ENCODE results near the gene CD300E. TPM values are rescaled to one million over a fixed set of nuclear protein-coding genes. Genes with fewer than 3 reads are reported as not detected.

Gene CD300E
- polyA plus RNA-seq, 1 donor (not counting 4 experiments of a cell fraction or from before 2014, with no cell fraction given) = not detected

GRCh38 chr17:74563358-74563757 lies 60.2 kb downstream of the CD300E start:
- Histone ChIP-seq H2AFZ (ENCODE audit: control insufficient read depth, low read length) (no peak overlapping the region), H3K4me3 (ENCODE audit: control insufficient read depth in 2 of 3, extremely low read depth in 1 of 3, insufficient read depth in 2 of 3, low read depth in 1 of 3, low read length in 3 of 3) (no peak overlapping the region), H4K20me1 (ENCODE audit: control insufficient read depth, extremely low read depth, insufficient read depth, low read length) (no peaks in the 10 kb centered on the region), H3K4me2 (ENCODE audit: control insufficient read depth, extremely low read depth, insufficient read depth, low read depth, low read length) (no peak overlapping the region), H3K36me3 (ENCODE audit: control insufficient read depth in 2 of 2, extremely low read depth in 1 of 2, insufficient read depth in 2 of 2, low read length in 2 of 2) (no peaks in the 10 kb centered on the region), H3K9ac (ENCODE audit: control insufficient read depth, extremely low read depth, insufficient read depth, low read length) (no peak overlapping the region), H3K9me1 (ENCODE audit: control insufficient read depth, extremely low read depth, insufficient read depth, low read length) (no peaks in the 10 kb centered on the region), H3K27me3 (ENCODE audit: control insufficient read depth, extremely low read depth, insufficient read depth, low read length) (peaks cover 8% of the 10 kb centered on the region), H3K9me3 (ENCODE audit: control insufficient read depth, low read depth, low read length) (no peaks in the 10 kb centered on the region), H3K79me2 (ENCODE audit: control insufficient read depth, insufficient read depth, low read length) (no peaks in the 10 kb centered on the region), H3K4me1 (ENCODE audit: control insufficient read depth, extremely low read depth, insufficient read depth, low read length) (peaks cover 5% of the 10 kb centered on the region), H3K27ac (ENCODE audit: control insufficient read depth, insufficient read depth, low read length) (no peak overlapping the region)
- DNase-seq (ENCODE audit: low read depth, low spot score) (no peak), FAIRE-seq (no peak)
- TF ChIP-seq CTCF (optimal IDR thresholded peaks at IDR 0.05 in 1 of 3, IDR thresholded peaks at IDR 0.05 in 1 of 3, conservative IDR thresholded peaks at IDR 0.05 in 1 of 3; ENCODE audit: extremely low read depth in 1 of 3, insufficient read depth in 2 of 3, low read length in 3 of 3) (no peak), EZH2 (IDR thresholded peaks at IDR 0.05; ENCODE audit: low read length) (no peak)
- dilution Hi-C loops (cut with MboI; ENCODE audit: extremely low pct_ligation_motif_present, low sequenced_read_pairs) = no loop called here

GRCh38 chr17:74561586-74561985 lies 62.0 kb downstream of the CD300E start:
- Histone ChIP-seq H3K27me3 (ENCODE audit: control insufficient read depth, extremely low read depth, insufficient read depth, low read length) (peaks cover 8% of the 10 kb centered on the region), H3K4me1 (ENCODE audit: control insufficient read depth, extremely low read depth, insufficient read depth, low read length) (peaks cover 3% of the 10 kb centered on the region), H3K9ac (ENCODE audit: control insufficient read depth, extremely low read depth, insufficient read depth, low read length) (no peak overlapping the region), H3K36me3 (ENCODE audit: control insufficient read depth in 2 of 2, extremely low read depth in 1 of 2, insufficient read depth in 2 of 2, low read length in 2 of 2) (no peaks in the 10 kb centered on the region), H3K79me2 (ENCODE audit: control insufficient read depth, insufficient read depth, low read length) (no peaks in the 10 kb centered on the region), H2AFZ (ENCODE audit: control insufficient read depth, low read length) (no peak overlapping the region), H3K4me3 (ENCODE audit: control insufficient read depth in 2 of 3, extremely low read depth in 1 of 3, insufficient read depth in 2 of 3, low read depth in 1 of 3, low read length in 3 of 3) (no peak overlapping the region), H3K9me3 (ENCODE audit: control insufficient read depth, low read depth, low read length) (no peaks in the 10 kb centered on the region), H3K27ac (ENCODE audit: control insufficient read depth, insufficient read depth, low read length) (no peak overlapping the region), H3K9me1 (ENCODE audit: control insufficient read depth, extremely low read depth, insufficient read depth, low read length) (no peaks in the 10 kb centered on the region), H3K4me2 (ENCODE audit: control insufficient read depth, extremely low read depth, insufficient read depth, low read depth, low read length) (no peak overlapping the region), H4K20me1 (ENCODE audit: control insufficient read depth, extremely low read depth, insufficient read depth, low read length) (no peaks in the 10 kb centered on the region)
- dilution Hi-C loops (cut with MboI; ENCODE audit: extremely low pct_ligation_motif_present, low sequenced_read_pairs) = no loop called here
- no peak for DNase-seq (ENCODE audit: low read depth, low spot score)
- FAIRE-seq = no peak
- TF ChIP-seq EZH2 (IDR thresholded peaks at IDR 0.05; ENCODE audit: low read length) = no peak
- no peak for TF ChIP-seq CTCF (optimal IDR thresholded peaks at IDR 0.05 in 1 of 3, IDR thresholded peaks at IDR 0.05 in 1 of 3, conservative IDR thresholded peaks at IDR 0.05 in 1 of 3; ENCODE audit: extremely low read depth in 1 of 3, insufficient read depth in 2 of 3, low read length in 3 of 3)

Other genes with a start within 250 kb of the CD300E start
- 14.2 to 41.2 TPM (median 24.2 TPM) in 3 replicates for gene GPRC5C, start 191.7 kb downstream of the CD300E start, polyA plus RNA-seq
- gene CD300A, start 157.1 kb downstream of the CD300E start, polyA plus RNA-seq = 0.07 to 0.10 TPM in 2 of 3 replicates, not detected in the other
- not detected in 3 replicates for gene CD300LB, start 92.3 kb downstream of the CD300E start, polyA plus RNA-seq
- gene CD300C, start 77.6 kb downstream of the CD300E start, polyA plus RNA-seq = not detected in 3 replicates
- gene CD300H, start 56.2 kb downstream of the CD300E start, polyA plus RNA-seq = not detected in 3 replicates
- not detected in 3 replicates for gene CD300LD, start 31.5 kb downstream of the CD300E start, polyA plus RNA-seq
- gene CD300LF, start 89.2 kb upstream of the CD300E start, polyA plus RNA-seq = not detected in 3 replicates
- 0.03 to 0.09 TPM (median 0.05 TPM) in 3 replicates for gene RAB37, start 113.5 kb upstream of the CD300E start, polyA plus RNA-seq
- gene NHERF1, start 124.9 kb upstream of the CD300E start, polyA plus RNA-seq = 30.6 to 48.8 TPM (median 45.6 TPM) in 3 replicates
- gene NAT9, start 152.6 kb upstream of the CD300E start, polyA plus RNA-seq = 34.6 to 49.8 TPM (median 36.9 TPM) in 3 replicates
- gene GRIN2C, start 236.1 kb upstream of the CD300E start, polyA plus RNA-seq = not detected in 3 replicates
- gene FDXR, start 249.3 kb upstream of the CD300E start, polyA plus RNA-seq = 9.3 to 18.8 TPM (median 12.0 TPM) in 3 replicates

Data from keratinocyte (primary cell).